Measurements from ENCODE around the gene TAF1A.
A peak's percentile ranks its signal among the peaks of the same experiment; 100 is the strongest.

TAF1A gene

DNA sequence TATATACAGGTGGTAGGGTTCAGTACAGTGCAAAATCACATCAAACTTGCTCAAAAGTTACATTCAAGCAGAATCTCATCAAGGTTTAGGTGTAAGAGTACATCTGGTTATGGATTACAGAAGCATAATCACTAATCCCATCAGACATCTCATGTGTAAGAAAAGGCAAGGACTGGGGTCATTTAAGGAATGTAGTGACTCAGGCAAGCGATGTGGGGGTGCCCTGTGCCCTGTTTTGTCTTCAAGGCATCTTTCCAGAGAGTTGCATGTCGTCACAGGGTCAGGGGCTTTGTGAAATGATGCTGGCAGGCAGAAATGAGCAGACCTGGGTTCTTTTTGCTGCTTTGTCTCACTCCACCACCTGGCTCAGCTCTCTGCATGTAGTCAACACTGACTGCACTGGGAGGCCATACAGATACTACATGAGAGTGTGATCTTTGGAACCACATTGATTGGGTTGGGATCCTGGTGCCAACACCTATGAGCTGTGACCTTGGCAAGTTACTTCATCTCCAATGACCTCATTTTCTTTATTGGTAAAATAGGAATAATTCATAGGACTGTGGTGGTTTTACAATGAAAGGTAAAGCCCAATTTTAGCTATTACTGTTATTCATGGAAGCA, 33.6 kb downstream of the TAF1A start:
- Histone ChIP-seq H3K9me3 (ENCODE audit: control insufficient read depth, insufficient read depth, low read length) (no peaks in the 10 kb centered on the region), H3K27me3 (ENCODE audit: control insufficient read depth, insufficient read depth, low read length) (no peaks in the 10 kb centered on the region), H3K4me3 (ENCODE audit: low read depth, low read length) (no peak overlapping the region), H3K9ac (ENCODE audit: low read depth, low read length) (no peak overlapping the region), H3K4me1 (ENCODE audit: control insufficient read depth, insufficient read depth, low read length) (no peaks in the 10 kb centered on the region), H3K36me3 (ENCODE audit: control insufficient read depth, insufficient read depth, low read length) (peaks cover 58% of the 10 kb centered on the region), H3K27ac (ENCODE audit: low read depth, low read length) (no peak overlapping the region)

GRCh38 chr1:222554177-222554576, 35.6 kb downstream of the TAF1A start:
- Histone ChIP-seq H3K27ac (ENCODE audit: low read depth, low read length) (no peak overlapping the region), H3K4me1 (ENCODE audit: control insufficient read depth, insufficient read depth, low read length) (no peaks in the 10 kb centered on the region), H3K27me3 (ENCODE audit: control insufficient read depth, insufficient read depth, low read length) (no peaks in the 10 kb centered on the region), H3K4me3 (ENCODE audit: low read depth, low read length) (no peak overlapping the region), H3K9me3 (ENCODE audit: control insufficient read depth, insufficient read depth, low read length) (no peaks in the 10 kb centered on the region), H3K36me3 (ENCODE audit: control insufficient read depth, insufficient read depth, low read length) (peaks cover 40% of the 10 kb centered on the region), H3K9ac (ENCODE audit: low read depth, low read length) (no peak overlapping the region)

DNA sequence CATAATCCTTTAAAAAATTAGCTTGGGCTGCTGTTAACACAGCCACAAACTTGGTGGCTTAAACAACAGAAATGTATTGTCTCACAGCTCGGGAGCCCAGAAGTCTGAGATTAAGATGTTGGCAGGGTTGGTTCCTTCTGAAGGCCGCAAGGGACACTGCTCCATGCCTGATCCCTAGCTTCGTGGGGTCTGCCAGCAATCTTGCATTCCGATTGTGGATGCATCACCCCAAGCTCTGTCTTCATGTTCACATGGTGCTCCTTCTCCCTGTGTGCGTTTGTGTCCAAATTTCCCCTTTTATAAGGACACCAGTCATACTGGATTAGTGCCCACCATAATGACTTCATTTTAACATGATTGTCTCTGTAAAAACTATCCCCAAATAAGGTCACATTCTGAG, 36.9 kb downstream of the TAF1A start:
- Histone ChIP-seq H3K9me3 (ENCODE audit: control insufficient read depth, insufficient read depth, low read length) (no peaks in the 10 kb centered on the region), H3K4me1 (ENCODE audit: control insufficient read depth, insufficient read depth, low read length) (no peaks in the 10 kb centered on the region), H3K4me3 (ENCODE audit: low read depth, low read length) (no peak overlapping the region), H3K27ac (ENCODE audit: low read depth, low read length) (no peak overlapping the region), H3K9ac (ENCODE audit: low read depth, low read length) (no peak overlapping the region), H3K36me3 (ENCODE audit: control insufficient read depth, insufficient read depth, low read length) (peaks cover 27% of the 10 kb centered on the region), H3K27me3 (ENCODE audit: control insufficient read depth, insufficient read depth, low read length) (no peaks in the 10 kb centered on the region)

GRCh38 chr1:222547944-222548671, 41.6 kb downstream of the TAF1A start, which contains the start of gene HHIPL2:
TSS of gene HHIPL2 (minus strand) at chr1:222548104. CDS start at chr1:222548044, 60 bp downstream.
- no peaks in the 10 kb centered on the region for H3K27me3 ChIP-seq (ENCODE audit: control insufficient read depth, insufficient read depth, low read length)
- H3K9ac ChIP-seq (ENCODE audit: low read depth, low read length) = no peak within 1 kb of the TSS
- H3K9me3 ChIP-seq (ENCODE audit: control insufficient read depth, insufficient read depth, low read length) = no peaks in the 10 kb centered on the region
- H3K4me3 ChIP-seq (ENCODE audit: low read depth, low read length) = no peak within 1 kb of the TSS
- H3K4me1 ChIP-seq (ENCODE audit: control insufficient read depth, insufficient read depth, low read length) = peaks cover 12% of the 10 kb centered on the region; the same call in 1 of the 2 replicates
- H3K36me3 ChIP-seq (ENCODE audit: control insufficient read depth, insufficient read depth, low read length) = no peaks in the 10 kb centered on the region
- H3K27ac ChIP-seq (ENCODE audit: low read depth, low read length) = peak within 1 kb of the TSS; percentile 66

DNA sequence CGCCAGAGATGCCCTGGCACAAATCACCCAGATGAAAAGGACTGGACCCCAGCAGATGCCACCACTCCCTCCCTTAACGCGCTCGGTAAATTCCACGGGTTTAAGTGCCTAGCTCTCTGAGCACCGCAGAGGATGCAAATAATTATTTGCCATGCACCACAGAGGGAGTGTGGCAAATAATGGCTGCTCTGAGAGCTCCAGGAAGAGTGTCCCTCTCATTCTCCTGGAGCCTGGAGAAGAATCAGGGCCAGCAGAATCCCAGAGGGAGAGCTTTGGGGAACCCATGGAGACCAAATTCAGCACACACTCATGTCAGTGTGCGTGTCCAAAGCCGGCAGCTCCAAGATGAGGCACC, 42.5 kb downstream of the TAF1A start:
- Histone ChIP-seq H3K27ac (ENCODE audit: low read depth, low read length) (peak overlapping the region; percentile 66), H3K36me3 (ENCODE audit: control insufficient read depth, insufficient read depth, low read length) (no peaks in the 10 kb centered on the region), H3K4me3 (ENCODE audit: low read depth, low read length) (no peak overlapping the region), H3K4me1 (ENCODE audit: control insufficient read depth, insufficient read depth, low read length) (peaks cover 12% of the 10 kb centered on the region; the same call in 1 of the 2 replicates), H3K27me3 (ENCODE audit: control insufficient read depth, insufficient read depth, low read length) (no peaks in the 10 kb centered on the region), H3K9ac (ENCODE audit: low read depth, low read length) (no peak overlapping the region), H3K9me3 (ENCODE audit: control insufficient read depth, insufficient read depth, low read length) (no peaks in the 10 kb centered on the region)

GRCh38 chr1:222546548-222547259, 43.0 kb downstream of the TAF1A start:
- H3K9ac ChIP-seq (ENCODE audit: low read depth, low read length) = no peak overlapping the region
- H3K27me3 ChIP-seq (ENCODE audit: control insufficient read depth, insufficient read depth, low read length) = no peaks in the 10 kb centered on the region
- no peak overlapping the region for H3K4me3 ChIP-seq (ENCODE audit: low read depth, low read length)
- no peaks in the 10 kb centered on the region for H3K9me3 ChIP-seq (ENCODE audit: control insufficient read depth, insufficient read depth, low read length)
- H3K27ac ChIP-seq (ENCODE audit: low read depth, low read length) = peak overlapping the region; percentile 66
- H3K36me3 ChIP-seq (ENCODE audit: control insufficient read depth, insufficient read depth, low read length) = no peaks in the 10 kb centered on the region
- peaks cover 12% of the 10 kb centered on the region; the same call in 1 of the 2 replicates for H3K4me1 ChIP-seq (ENCODE audit: control insufficient read depth, insufficient read depth, low read length)

- H3K4me3 ChIP-seq (ENCODE audit: low read depth, low read length) = no peak overlapping the region
These were observed 43.6 kb downstream of the TAF1A start for GRCh38 chr1:222546091-222546490.

DNA sequence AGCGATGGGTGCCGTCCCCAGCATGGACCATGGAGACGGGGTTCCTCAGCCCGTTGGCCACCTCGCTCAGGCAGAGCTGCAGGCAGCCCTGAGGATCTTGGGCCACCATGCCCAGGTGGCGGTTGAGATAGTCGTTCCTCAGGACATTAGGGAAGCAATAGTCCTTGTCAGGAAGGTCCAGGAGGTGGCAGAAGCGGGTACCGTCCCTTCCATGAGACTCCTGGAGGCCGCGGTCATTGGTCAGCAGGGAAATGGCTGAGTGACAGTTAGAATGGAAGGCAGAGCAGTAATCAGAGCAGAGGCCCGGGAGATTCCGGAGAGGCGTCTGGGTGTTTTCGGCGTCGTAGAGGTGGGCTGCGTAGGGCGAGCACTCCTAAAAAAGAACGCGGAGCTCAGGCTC, 45.9 kb downstream of the TAF1A start:
- no peak overlapping the region for H3K9ac ChIP-seq (ENCODE audit: low read depth, low read length)
- H3K4me3 ChIP-seq (ENCODE audit: low read depth, low read length) = no peak overlapping the region
- H3K36me3 ChIP-seq (ENCODE audit: control insufficient read depth, insufficient read depth, low read length) = no peaks in the 10 kb centered on the region
- no peak overlapping the region for H3K27ac ChIP-seq (ENCODE audit: low read depth, low read length)
- H3K9me3 ChIP-seq (ENCODE audit: control insufficient read depth, insufficient read depth, low read length) = no peaks in the 10 kb centered on the region
- peaks cover 12% of the 10 kb centered on the region; the same call in 1 of the 2 replicates for H3K4me1 ChIP-seq (ENCODE audit: control insufficient read depth, insufficient read depth, low read length)
- H3K27me3 ChIP-seq (ENCODE audit: control insufficient read depth, insufficient read depth, low read length) = no peaks in the 10 kb centered on the region

More at GRCh38 chr1:222546091-222546490, 43.6 kb downstream of the TAF1A start:
- H3K27me3 ChIP-seq (ENCODE audit: control insufficient read depth, insufficient read depth, low read length) = no peaks in the 10 kb centered on the region
- H3K36me3 ChIP-seq (ENCODE audit: control insufficient read depth, insufficient read depth, low read length) = no peaks in the 10 kb centered on the region
- no peaks in the 10 kb centered on the region for H3K9me3 ChIP-seq (ENCODE audit: control insufficient read depth, insufficient read depth, low read length)
- H3K4me1 ChIP-seq (ENCODE audit: control insufficient read depth, insufficient read depth, low read length) = peaks cover 12% of the 10 kb centered on the region; the same call in 1 of the 2 replicates
- no peak overlapping the region for H3K9ac ChIP-seq (ENCODE audit: low read depth, low read length)
- H3K27ac ChIP-seq (ENCODE audit: low read depth, low read length) = peak overlapping the region; percentile 66

GRCh38 chr1:222540598-222540995, 49.1 kb downstream of the TAF1A start:
- no peaks in the 10 kb centered on the region for H3K9me3 ChIP-seq (ENCODE audit: control insufficient read depth, insufficient read depth, low read length)
- no peaks in the 10 kb centered on the region for H3K4me1 ChIP-seq (ENCODE audit: control insufficient read depth, insufficient read depth, low read length)
- no peak overlapping the region for H3K27ac ChIP-seq (ENCODE audit: low read depth, low read length)
- H3K27me3 ChIP-seq (ENCODE audit: control insufficient read depth, insufficient read depth, low read length) = no peaks in the 10 kb centered on the region
- H3K9ac ChIP-seq (ENCODE audit: low read depth, low read length) = no peak overlapping the region
- no peaks in the 10 kb centered on the region for H3K36me3 ChIP-seq (ENCODE audit: control insufficient read depth, insufficient read depth, low read length)
- no peak overlapping the region for H3K4me3 ChIP-seq (ENCODE audit: low read depth, low read length)

DNA sequence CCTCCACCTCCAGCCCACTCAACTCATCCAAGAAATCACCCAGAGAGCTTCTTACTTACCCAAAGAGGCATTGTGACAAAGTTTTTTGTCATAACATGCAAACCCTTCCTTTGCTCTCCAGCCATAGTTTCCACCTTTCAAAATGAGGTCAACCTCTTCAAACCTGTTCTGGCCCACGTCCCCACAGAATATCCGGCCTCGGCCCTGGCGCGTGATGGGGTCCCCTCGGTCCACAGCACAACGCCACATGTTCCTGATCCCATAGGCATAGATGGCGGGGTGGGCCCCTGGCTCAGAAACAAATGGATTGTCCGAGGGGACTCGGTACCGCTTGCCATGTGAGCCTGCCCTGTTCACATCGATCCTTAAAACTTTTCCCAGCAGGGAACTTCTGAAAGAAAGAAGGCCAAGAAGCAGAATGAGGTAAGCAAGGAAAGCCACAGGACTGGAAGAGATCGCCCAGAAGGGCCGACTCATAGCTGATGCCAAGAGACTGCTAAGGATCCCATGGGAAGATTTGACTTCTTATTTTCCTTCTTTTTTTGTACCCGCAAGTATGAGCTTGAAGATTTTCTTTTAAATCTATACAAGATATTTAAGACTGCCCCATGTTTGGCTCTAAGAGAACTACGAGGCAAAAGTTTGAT, 49.7 kb downstream of the TAF1A start:
- Histone ChIP-seq H3K4me3 (ENCODE audit: low read depth, low read length) (no peak overlapping the region), H3K27ac (ENCODE audit: low read depth, low read length) (no peak overlapping the region), H3K27me3 (ENCODE audit: control insufficient read depth, insufficient read depth, low read length) (no peaks in the 10 kb centered on the region), H3K9me3 (ENCODE audit: control insufficient read depth, insufficient read depth, low read length) (no peaks in the 10 kb centered on the region), H3K36me3 (ENCODE audit: control insufficient read depth, insufficient read depth, low read length) (no peaks in the 10 kb centered on the region), H3K9ac (ENCODE audit: low read depth, low read length) (no peak overlapping the region), H3K4me1 (ENCODE audit: control insufficient read depth, insufficient read depth, low read length) (no peaks in the 10 kb centered on the region)
